GM12872 (cell line): ENCODE data around the gene BATF3.

Source experiments
- CTCF ChIP-seq: IDR thresholded peaks from 3 replicates; pipeline ENCODE4 v1.5.1; 2011; ENCODE audit warnings: low read depth, mild to moderate bottlenecking, low read length, moderate library complexity; ENCODE audit not compliant: insufficient read depth

Gene BATF3

GRCh38 chr1:212731630-212732029 lies 32.0 kb upstream of the BATF3 start:
- TF ChIP-seq CTCF: no peak

GRCh38 chr1:212728606-212729005 lies 29.0 kb upstream of the BATF3 start:
- no peak for TF ChIP-seq CTCF

DNA sequence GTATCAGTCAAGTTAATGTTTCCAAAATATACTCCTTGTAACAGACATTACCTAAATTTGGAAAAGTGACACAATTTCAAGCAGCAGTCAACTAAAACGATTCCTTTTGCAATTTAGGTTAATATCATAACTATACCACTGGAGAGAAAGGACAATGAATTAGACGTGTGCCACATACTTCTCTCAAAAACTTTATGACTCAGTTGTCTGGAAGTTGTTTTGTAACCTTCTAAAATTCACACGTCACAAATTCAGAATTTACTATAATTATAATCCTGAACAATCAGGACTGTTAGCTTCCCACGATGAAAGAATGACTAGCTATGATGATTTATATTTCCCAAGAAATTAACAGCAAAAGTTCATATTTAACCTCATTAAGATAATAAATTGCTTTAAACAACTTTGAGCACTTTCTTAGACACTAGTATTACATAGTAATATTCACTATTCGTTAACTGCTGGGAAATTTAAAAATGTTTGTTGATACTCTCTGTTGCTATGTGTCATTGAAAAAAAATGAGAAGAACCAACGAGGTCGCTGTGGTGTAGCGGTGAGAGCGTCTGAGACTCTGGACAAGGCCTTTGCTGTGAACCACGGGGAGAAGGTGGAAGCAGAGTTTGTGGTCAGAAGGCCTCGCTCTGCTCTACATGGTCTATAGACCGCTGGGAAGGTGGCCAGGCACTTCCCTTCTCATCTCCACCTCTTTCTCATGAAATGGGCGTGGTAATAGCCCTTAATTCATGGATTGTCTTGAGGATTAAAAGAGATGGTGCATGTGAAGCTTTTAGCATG lies 27.9 kb upstream of the BATF3 start:
- no peak for TF ChIP-seq CTCF

- no peak for TF ChIP-seq CTCF
Measured at GRCh38 chr1:212722270-212722957, 22.8 kb upstream of the BATF3 start.

- TF ChIP-seq CTCF: no peak
Measured at GRCh38 chr1:212721388-212722247, 22.0 kb upstream of the BATF3 start.

- no peak for TF ChIP-seq CTCF
Measured at GRCh38 chr1:212719633-212720032, 20.0 kb upstream of the BATF3 start.

GRCh38 chr1:212718499-212718898 lies 18.9 kb upstream of the BATF3 start:
- TF ChIP-seq CTCF: no peak
